ENCODE results near the gene ITGAD. TPM values are rescaled to one million over a fixed set of nuclear protein-coding genes. Genes with fewer than 3 reads are reported as not detected.
A peak's percentile ranks its signal among the peaks of the same experiment; 100 is the strongest.

The ITGAD gene
- polyA plus RNA-seq, 2 of the 4 experiments (the other 2 are of a cell fraction) = not detected

DNA sequence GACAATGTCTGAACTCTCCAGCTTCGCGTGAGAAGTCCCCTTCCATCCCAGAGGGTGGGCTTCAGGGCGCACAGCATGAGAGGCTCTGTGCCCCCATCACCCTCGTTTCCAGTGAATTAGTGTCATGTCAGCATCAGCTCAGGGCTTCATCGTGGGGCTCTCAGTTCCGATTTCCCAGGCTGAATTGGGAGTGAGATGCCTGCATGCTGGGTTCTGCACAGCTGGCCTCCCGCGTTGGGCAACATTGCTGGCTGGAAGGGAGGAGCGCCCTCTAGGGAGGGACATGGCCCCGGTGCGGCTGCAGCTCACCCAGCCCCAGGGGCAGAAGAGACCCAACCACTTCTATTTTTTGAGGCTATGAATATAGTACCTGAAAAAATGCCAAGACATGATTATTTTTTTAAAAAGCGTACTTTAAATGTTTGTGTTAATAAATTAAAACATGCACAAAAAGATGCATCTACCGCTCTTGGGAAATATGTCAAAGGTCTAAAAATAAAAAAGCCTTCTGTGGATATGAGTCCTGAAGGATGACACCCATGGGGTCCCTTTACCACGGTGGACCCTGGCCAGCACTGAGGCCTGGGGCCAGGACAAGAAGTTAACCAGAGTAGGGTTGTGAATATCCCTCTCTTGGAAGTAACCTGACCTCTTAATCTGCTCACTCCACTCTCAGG lies 10.5 kb upstream of the ITGAD start:
- no peak for FAIRE-seq
- peak; percentile 68 to 90; a peak in 5 of 6 replicates for ATAC-seq
- ChIA-PET CTCF (interaction anchor here (0.6 to 3.2 kb wide), 21 partner anchors 10 to 521 kb away, joined by 3 to 20 read pairs (median 4); partner anchors contain the start of genes ITGAD, PRSS8, PYCARD and VKORC1), POLR2A (interaction anchor here (1.2 kb wide), 1 partner anchor 202 kb away, joined by 12 read pairs; the partner anchor contains the start of gene FUS)
- Histone ChIP-seq H3K4me1 (peaks cover 14% of the 10 kb centered on the region; the same call in 2 of the 3 replicates), H3K9me3 (no peaks in the 10 kb centered on the region), H3K4me2 (no peak overlapping the region), H3K27ac (no peak overlapping the region), H3K4me3 (no peak overlapping the region)
- WGBS (ENCODE audit: missing lambda C conversion rate) = 23% methylated on average over 14 of the region's 14 CpGs
- peak; percentile 60 to 76 for DNase-seq (ENCODE audit: low read depth in 1 of 2, low spot score in 1 of 2)
- TF ChIP-seq NR3C1 (IDR thresholded peaks at IDR 0.05) (no peak), CEBPB (IDR thresholded peaks at IDR 0.05) (peak in 1 of 2 experiments; percentile 80; a peak in 2 of 4 replicates), SMC3 (IDR thresholded peaks at IDR 0.05) (peak; percentile 48; the same call in 2 of the 3 replicates), HMGXB4 (CRISPR knock-in tag; IDR thresholded peaks at IDR 0.05; ENCODE audit: borderline replicate concordance) (no peak), MAX (IDR thresholded peaks at IDR 0.05) (no peak), ATOH8 (CRISPR knock-in tag; IDR thresholded peaks at IDR 0.05; ENCODE audit: low read depth) (no peak), RAD21 (conservative IDR thresholded peaks at IDR 0.05 in 1 of 2, IDR thresholded peaks at IDR 0.05 in 1 of 2) (peak; percentile 61 to 68), CTCF (IDR thresholded peaks at IDR 0.05) (peak; percentile 70), MAFK (IDR thresholded peaks at IDR 0.05; ENCODE audit: partially characterized antibody) (peak; percentile 72)
- TF ChIP-seq, protein P1, sequence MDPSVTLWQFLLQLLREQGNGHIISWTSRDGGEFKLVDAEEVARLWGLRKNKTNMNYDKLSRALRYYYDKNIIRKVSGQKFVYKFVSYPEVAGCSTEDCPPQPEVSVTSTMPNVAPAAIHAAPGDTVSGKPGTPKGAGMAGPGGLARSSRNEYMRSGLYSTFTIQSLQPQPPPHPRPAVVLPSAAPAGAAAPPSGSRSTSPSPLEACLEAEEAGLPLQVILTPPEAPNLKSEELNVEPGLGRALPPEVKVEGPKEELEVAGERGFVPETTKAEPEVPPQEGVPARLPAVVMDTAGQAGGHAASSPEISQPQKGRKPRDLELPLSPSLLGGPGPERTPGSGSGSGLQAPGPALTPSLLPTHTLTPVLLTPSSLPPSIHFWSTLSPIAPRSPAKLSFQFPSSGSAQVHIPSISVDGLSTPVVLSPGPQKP (IDR thresholded peaks at IDR 0.05; ENCODE audit: low read depth, low read length) = no peak

- no peak for TF ChIP-seq ZC3H11A (IDR thresholded peaks at IDR 0.05)
- TF ChIP-seq KDM5A (IDR thresholded peaks at IDR 0.05) = no peak
- no peak for TF ChIP-seq NPAS2 (CRISPR knock-in tag; IDR thresholded peaks at IDR 0.05; ENCODE audit: borderline replicate concordance)
- no peak for TF ChIP-seq EP300 (IDR thresholded peaks at IDR 0.05)
- no peak for TF ChIP-seq TFCP2L1 (CRISPR knock-in tag; IDR thresholded peaks at IDR 0.05)
- no peak for TF ChIP-seq ATOH8 (CRISPR knock-in tag; IDR thresholded peaks at IDR 0.05; ENCODE audit: low read depth)
- TF ChIP-seq GATA3 (IDR thresholded peaks at IDR 0.05; ENCODE audit: borderline replicate concordance) = no peak
- no peak for TF ChIP-seq BHLHE40 (IDR thresholded peaks at IDR 0.05; ENCODE audit: low read depth, low read length)
- TF ChIP-seq RAD21 (conservative IDR thresholded peaks at IDR 0.05 in 1 of 2, IDR thresholded peaks at IDR 0.05 in 1 of 2) = no peak
- no peak for TF ChIP-seq CHD2 (IDR thresholded peaks at IDR 0.05; ENCODE audit: low read length, partially characterized antibody)
- Histone ChIP-seq H3K4me3 (no peak overlapping the region), H3K4me2 (peak overlapping the region; percentile 35; the same call in 2 of the 3 replicates), H3K4me1 (peaks cover 14% of the 10 kb centered on the region; the same call in 2 of the 3 replicates), H3K9me3 (no peaks in the 10 kb centered on the region), H3K27ac (no peak overlapping the region)
- no peak for DNase-seq (ENCODE audit: low read depth in 1 of 2, low spot score in 1 of 2)
- ChIA-PET CTCF (interaction anchor here (1.0 to 2.7 kb wide), 7 partner anchors 10 to 401 kb away, joined by 3 to 8 read pairs (median 3); partner anchors contain the start of genes HSD3B7 and ZNF843), POLR2A (interaction anchor here (1.2 to 1.8 kb wide), 2 partner anchors 74 to 244 kb away, joined by 4 read pairs; partner anchors contain the start of gene ARMC5)
- 55% methylated on average over 4 of the region's 4 CpGs for WGBS (ENCODE audit: missing lambda C conversion rate)
- FAIRE-seq = no peak
- no peak for ATAC-seq
These were observed 7.5 kb upstream of the ITGAD start for GRCh38 chr16:31385680-31386079.
